ENCODE measurements around the gene CSGALNACT2. TPM values are rescaled to one million over a fixed set of nuclear protein-coding genes. Genes with fewer than 3 reads are reported as not detected.

CSGALNACT2 gene
- total and polyA plus RNA-seq, 2 donors = 25.0 to 39.8 TPM

GRCh38 chr10:43233601-43234430 is 95.6 kb downstream of the CSGALNACT2 start:
- Histone ChIP-seq H3K4me1 (ENCODE audit: insufficient read depth) (no peaks in the 10 kb centered on the region), H3K4me3 (ENCODE audit: low read depth, low read length) (no peak overlapping the region), H3K36me3 (ENCODE audit: insufficient read depth) (no peaks in the 10 kb centered on the region), H3K27ac (ENCODE audit: low read depth) (no peak overlapping the region)
- WGBS = 88% methylated on average over 19 of the region's 19 CpGs
- DNase-seq (ENCODE audit: extremely low spot score) = no peak

GRCh38 chr10:43234471-43235041 is 96.3 kb downstream of the CSGALNACT2 start:
- Histone ChIP-seq H3K4me1 (ENCODE audit: insufficient read depth) (no peaks in the 10 kb centered on the region), H3K4me3 (ENCODE audit: low read depth, low read length) (no peak overlapping the region), H3K36me3 (ENCODE audit: insufficient read depth) (no peaks in the 10 kb centered on the region), H3K27ac (ENCODE audit: low read depth) (no peak overlapping the region)
- no peak for DNase-seq (ENCODE audit: extremely low spot score)
- WGBS = 83% methylated on average over 9 of the region's 9 CpGs

Other genes with a start within 250 kb of the CSGALNACT2 start
- gene RET, start 61.4 kb upstream of the CSGALNACT2 start, total RNA-seq = 2.7 TPM
- gene RET, start 61.4 kb upstream of the CSGALNACT2 start, polyA plus RNA-seq = 1.6 TPM
- gene RASGEF1A, start 128.6 kb downstream of the CSGALNACT2 start, total RNA-seq = 1.2 TPM
- 0.82 TPM for gene RASGEF1A, start 128.6 kb downstream of the CSGALNACT2 start, polyA plus RNA-seq
- 0.95 TPM for gene FXYD4, start 233.2 kb downstream of the CSGALNACT2 start, total RNA-seq
- not detected for gene FXYD4, start 233.2 kb downstream of the CSGALNACT2 start, polyA plus RNA-seq